Stimulated activated CD4-positive, alpha-beta T cell treated with anti-CD3 and anti-CD28 coated beads, Interleukin-4, amount 100 ng/mL, for 24 hours (primary cell): ENCODE measurements around the gene TMEM256.
A peak's percentile ranks its signal among the peaks of the same experiment; 100 is the strongest.

Experiments
- DNase-seq: peaks from one replicate; pipeline ENCODE4 v3.0.0-alpha.2; 2020

TMEM256 gene

GRCh38 chr17:7407082-7407481 lies 3.2 kb upstream of the TMEM256 start:
- no peak for DNase-seq

GRCh38 chr17:7406235-7406825 lies 2.4 kb upstream of the TMEM256 start:
- DNase-seq, result no peak

DNA sequence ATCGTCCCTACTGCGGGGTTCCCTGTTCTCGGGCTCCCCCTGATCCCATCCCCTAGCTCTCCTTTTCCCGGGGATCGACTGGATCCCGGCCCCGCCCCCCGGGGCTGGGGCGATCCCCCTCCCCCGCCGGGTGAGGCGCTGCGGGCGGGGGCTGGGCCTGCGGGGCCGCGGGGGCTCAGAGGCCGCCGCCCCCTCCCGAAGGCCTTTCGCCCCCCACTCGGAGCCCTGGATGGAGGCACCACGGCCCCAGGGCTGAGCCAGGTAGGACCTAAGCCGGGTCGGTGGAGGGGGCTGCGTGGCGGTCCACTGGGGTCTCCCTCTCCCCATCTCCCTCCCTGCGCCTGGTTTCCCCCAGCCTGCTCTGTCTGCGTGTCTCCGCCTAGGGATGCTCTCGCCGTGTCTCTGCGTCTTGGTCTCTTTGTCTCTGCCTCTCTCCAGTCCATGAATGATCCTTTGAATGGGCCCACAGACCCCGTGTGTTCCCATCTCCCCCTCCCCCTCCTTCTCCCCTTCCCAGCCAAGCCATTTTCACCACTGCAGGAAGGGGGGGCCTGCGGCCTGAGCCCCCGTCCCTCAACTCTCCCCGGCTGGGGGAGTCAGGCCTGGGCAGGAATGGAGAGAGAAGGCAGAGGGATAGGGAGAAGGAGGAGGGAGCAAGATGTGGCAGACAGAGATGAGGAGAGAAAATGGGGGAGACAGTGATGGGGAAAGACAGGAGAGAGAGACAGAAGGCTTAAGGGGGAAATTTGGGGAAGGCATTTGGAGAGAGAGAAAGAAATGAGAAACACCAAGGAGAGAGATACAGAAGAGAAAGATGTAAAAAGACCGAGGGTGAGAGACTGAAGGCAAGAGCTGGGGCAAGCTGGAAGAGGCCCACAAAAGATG lies 1.7 kb upstream of the TMEM256 start:
- DNase-seq, result no peak

- DNase-seq, result peak; percentile 65
Observed at GRCh38 chr17:7404737-7405349, 946 bp upstream of the TMEM256 start.

DNA sequence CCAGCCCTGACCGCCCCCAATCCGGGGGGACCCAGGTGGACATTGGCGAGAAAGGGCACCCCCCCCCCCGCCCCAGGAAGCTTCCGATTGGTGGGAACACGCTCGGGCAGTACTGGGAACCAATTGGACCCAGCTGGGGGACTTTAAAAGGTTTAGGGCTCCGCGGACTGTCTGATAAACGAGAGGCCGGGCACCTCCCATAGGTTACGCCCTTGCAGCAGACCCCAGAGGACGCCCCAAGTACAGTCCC lies 245 bp downstream of the TMEM256 start:
- DNase-seq, result no peak

- peak; percentile 19 for DNase-seq
Observed at GRCh38 chr17:7403043-7403726, 712 bp downstream of the TMEM256 start.

DNA sequence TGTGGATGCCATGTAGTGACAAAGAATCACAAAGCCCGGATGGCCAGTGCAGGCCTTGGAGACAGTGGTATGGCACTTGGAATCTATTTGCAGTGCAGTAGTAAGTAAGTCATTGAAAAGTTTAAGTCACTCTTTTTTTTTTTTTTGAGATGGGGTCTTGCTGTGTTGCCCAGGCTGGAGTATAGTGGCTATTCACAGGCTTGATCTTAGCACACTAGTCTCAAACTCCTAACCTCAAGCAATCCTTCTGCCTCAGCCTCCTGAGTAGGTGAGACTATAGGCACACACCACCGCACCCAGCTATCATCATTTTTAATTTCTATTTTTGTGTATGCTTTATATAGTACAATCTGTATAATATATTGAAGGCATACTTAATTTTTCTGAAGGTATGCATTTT lies 5.3 kb downstream of the TMEM256 start:
- no peak for DNase-seq

DNA sequence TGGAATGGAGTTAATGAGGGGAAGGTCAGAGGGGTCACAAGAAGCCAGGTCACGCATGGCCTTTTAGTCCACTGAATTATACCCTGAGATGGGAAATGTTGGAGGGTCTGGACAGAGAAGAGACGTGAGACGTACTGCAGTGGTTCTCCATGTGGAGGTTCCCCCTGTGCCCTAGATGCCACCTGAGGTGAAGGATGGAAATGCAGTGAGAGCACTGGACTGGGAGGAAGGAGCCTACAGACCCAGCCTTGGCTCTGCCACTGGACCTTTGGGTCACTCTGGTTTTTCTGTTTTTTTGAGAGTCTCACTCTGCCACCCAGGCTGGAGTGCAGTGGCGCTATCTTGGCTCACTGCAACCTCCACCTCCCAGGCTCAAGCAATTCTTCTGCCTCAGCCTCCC lies 7.8 kb downstream of the TMEM256 start:
- DNase-seq, result no peak

GRCh38 chr17:7394452-7395191 lies 9.3 kb downstream of the TMEM256 start, which contains the start of gene PLSCR3:
TSS of gene PLSCR3 (minus strand) at chr17:7394525. CDS start at chr17:7394110, 415 bp downstream.
- DNase-seq, result peak; percentile 82

GRCh38 chr17:7393613-7394451 lies 10.1 kb downstream of the TMEM256 start:
- peak; percentile 58 for DNase-seq

DNA sequence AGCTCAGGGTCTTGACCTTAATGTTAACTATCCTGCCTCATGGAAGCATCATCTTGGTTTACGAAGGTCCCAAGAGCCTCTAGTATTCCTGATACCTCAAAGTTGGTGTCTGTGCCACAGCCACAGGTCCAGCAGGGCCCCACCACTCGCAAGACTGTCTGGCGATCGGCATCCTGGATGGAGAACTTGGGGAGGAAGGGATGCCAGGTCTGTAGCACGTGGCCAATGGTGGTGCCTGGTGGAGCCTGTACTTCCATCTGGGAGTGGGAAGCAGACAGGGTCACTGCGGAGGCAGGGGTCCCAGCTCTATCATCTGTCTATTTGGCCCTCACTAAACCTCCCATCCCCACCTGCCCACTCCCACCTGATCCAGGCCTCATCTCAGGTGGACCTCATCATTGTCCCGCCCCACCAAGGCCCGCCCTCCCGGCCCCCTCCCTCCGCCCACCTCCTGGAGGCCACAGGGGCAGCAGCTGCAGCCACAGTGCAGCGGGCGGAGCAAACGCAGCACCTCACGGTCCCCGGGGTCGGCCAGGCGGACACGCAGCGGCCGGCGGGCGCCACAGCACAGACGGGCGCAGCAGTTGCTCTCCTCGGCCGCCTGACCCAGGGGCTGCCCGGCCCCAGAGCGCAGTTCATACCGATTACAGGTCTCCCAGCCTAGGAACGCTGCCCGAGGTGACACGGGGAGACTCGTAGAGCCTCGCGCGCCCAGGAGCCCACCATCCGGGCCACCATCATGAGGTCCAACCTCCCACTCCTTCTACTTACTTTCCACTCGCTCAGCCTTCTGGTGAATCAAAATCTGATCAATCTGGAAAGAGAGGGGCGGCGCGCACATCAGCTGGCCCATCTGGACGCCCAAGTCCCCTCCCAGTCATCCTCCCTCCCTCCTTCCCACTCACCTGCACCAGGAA lies 10.9 kb downstream of the TMEM256 start:
- no peak for DNase-seq

DNA sequence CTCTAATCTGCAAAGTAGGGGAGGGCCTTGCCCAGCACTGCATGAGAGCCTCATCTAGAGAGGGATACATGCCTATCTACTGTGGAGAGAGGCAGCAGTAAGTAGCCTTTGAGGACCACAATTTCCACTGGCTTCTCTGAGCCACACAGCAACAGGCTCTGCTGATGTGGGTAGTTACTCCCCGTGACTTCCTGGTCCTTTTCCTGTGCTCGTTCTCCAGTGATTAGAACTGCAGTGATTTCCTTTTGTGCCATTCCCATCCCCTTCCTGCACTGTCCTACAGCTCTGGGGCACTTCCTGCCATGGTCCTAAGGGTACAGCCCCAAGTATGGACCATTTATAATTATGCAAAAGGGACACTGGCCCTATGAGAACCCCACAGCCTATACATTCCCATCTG lies 12.6 kb downstream of the TMEM256 start:
- DNase-seq, result no peak

- no peak for DNase-seq
Observed at GRCh38 chr17:7389924-7390910, 13.7 kb downstream of the TMEM256 start.

DNA sequence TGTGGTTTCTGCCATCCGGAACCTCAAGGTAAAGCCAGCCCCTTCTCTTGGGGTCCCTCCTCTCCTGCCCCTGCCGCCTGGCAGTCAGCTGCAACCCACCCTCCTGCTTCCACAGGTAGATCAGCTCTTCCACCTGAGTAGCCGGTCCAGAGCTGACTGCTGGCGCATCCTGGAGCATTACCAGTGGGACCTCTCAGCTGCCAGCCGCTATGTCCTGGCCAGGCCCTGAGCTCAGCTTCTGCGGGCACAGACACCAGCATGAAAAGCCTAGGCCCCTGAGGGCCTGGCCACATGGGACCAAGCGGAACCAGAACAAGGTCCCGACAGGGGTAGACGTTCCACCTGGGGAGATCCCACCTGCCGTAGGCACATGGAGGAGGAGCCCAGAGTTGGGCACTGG lies 15.0 kb downstream of the TMEM256 start:
- no peak for DNase-seq

DNA sequence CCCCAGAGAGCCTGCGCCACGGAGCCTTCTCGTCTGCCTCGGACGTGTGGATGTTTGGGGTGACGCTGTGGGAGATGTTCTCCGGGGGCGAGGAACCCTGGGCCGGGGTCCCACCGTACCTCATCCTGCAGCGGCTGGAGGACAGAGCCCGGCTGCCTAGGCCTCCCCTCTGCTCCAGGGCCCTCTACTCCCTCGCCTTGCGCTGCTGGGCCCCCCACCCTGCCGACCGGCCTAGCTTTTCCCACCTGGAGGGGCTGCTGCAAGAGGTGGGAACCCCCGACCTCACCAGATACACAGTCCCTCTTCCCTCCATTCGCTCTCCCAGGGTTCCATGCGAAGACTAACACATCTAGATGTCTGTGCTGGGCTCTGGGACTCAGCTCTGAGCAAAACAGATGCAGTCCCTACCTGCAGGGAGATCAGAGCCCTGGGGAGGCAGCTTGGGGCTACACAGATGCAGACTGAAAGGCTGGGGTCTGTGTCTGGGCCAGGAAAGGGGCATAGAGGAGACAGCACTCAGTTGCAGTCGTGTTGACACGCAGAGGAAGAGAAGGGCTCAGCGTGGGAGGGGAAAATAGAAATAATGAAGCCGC lies 19.3 kb downstream of the TMEM256 start:
- no peak for DNase-seq

- DNase-seq, result peak; percentile 76
Observed at GRCh38 chr17:7383742-7384488, 20.0 kb downstream of the TMEM256 start.

- DNase-seq, result no peak
Observed at GRCh38 chr17:7383371-7383741, 20.5 kb downstream of the TMEM256 start.

GRCh38 chr17:7382901-7383300 lies 21.0 kb downstream of the TMEM256 start:
- DNase-seq, result no peak
